ENCODE results near the gene GPR39. TPM values are rescaled to one million over a fixed set of nuclear protein-coding genes. Genes with fewer than 3 reads are reported as not detected.

The GPR39 gene
- total RNA-seq, 1 experiment from 2014 or later: 9.0 TPM

GRCh38 chr2:132656266-132656975, 239.8 kb downstream of the GPR39 start:
- DNase-seq (ENCODE audit: low read depth, low spot score) (no peak), ATAC-seq (no peak)
- no peaks in the 10 kb centered on the region; the same call in 1 of the 2 replicates for H3K27me3 ChIP-seq (ENCODE audit: control insufficient read depth, insufficient read depth, low read length)
- BruUV-seq (replicated peaks): no TSS peak
- TF ChIP-seq CTCF (IDR thresholded peaks at IDR 0.05): no peak
- no peak for TF ChIP-seq SIN3A (IDR thresholded peaks at IDR 0.05; ENCODE audit: borderline replicate concordance, insufficient read depth, low read depth, low read length)
- TF ChIP-seq, protein P1, sequence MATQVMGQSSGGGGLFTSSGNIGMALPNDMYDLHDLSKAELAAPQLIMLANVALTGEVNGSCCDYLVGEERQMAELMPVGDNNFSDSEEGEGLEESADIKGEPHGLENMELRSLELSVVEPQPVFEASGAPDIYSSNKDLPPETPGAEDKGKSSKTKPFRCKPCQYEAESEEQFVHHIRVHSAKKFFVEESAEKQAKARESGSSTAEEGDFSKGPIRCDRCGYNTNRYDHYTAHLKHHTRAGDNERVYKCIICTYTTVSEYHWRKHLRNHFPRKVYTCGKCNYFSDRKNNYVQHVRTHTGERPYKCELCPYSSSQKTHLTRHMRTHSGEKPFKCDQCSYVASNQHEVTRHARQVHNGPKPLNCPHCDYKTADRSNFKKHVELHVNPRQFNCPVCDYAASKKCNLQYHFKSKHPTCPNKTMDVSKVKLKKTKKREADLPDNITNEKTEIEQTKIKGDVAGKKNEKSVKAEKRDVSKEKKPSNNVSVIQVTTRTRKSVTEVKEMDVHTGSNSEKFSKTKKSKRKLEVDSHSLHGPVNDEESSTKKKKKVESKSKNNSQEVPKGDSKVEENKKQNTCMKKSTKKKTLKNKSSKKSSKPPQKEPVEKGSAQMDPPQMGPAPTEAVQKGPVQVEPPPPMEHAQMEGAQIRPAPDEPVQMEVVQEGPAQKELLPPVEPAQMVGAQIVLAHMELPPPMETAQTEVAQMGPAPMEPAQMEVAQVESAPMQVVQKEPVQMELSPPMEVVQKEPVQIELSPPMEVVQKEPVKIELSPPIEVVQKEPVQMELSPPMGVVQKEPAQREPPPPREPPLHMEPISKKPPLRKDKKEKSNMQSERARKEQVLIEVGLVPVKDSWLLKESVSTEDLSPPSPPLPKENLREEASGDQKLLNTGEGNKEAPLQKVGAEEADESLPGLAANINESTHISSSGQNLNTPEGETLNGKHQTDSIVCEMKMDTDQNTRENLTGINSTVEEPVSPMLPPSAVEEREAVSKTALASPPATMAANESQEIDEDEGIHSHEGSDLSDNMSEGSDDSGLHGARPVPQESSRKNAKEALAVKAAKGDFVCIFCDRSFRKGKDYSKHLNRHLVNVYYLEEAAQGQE (IDR thresholded peaks at IDR 0.05; ENCODE audit: insufficient read depth in 1 of 2, low read depth in 2 of 2, low read length in 1 of 2): no peak
- TF ChIP-seq TCF7L2 (IDR thresholded peaks at IDR 0.05; ENCODE audit: low read depth, low read length): no peak
- TF ChIP-seq POLR2AphosphoS5 (IDR thresholded peaks at IDR 0.05; ENCODE audit: low read depth, low read length): no peak
- H3K4me3 ChIP-seq (ENCODE audit: low read depth in 2 of 2, low read length in 2 of 2): no peak overlapping the region
- in situ Hi-C loops (cut with HindIII; ENCODE audit: low pct_unique_long_range_greater_than_20kb, low sequenced_read_pairs) (no loop called here), intact Hi-C loops (cut with micrococcal nuclease; ENCODE audit: unreplicated experiment) (no loop called here)
- no peaks in the 10 kb centered on the region for H3K36me3 ChIP-seq (ENCODE audit: control insufficient read depth, insufficient read depth, low read length)
- H3K9me3 ChIP-seq (ENCODE audit: control insufficient read depth, insufficient read depth, low read depth, low read length): no peaks in the 10 kb centered on the region
- ChIA-PET CTCF (no interaction called here), POLR2A (no interaction called here)
- no peaks in the 10 kb centered on the region for H3K4me1 ChIP-seq (ENCODE audit: control insufficient read depth, insufficient read depth, low read length)
- H3K27ac ChIP-seq (ENCODE audit: low read length): no peak overlapping the region

- POLR2A ChIA-PET: no interaction called here
Observed at GRCh38 chr2:132659331-132659730, 242.7 kb downstream of the GPR39 start.

More at GRCh38 chr2:132659331-132659730, 242.7 kb downstream of the GPR39 start:
- Histone ChIP-seq H3K27me3 (ENCODE audit: control insufficient read depth, insufficient read depth, low read length) (peaks cover 3% of the 10 kb centered on the region; the same call in 1 of the 2 replicates), H3K27ac (ENCODE audit: low read length) (no peak overlapping the region), H3K4me3 (ENCODE audit: low read depth in 2 of 2, low read length in 2 of 2) (no peak overlapping the region), H3K36me3 (ENCODE audit: control insufficient read depth, insufficient read depth, low read length) (no peaks in the 10 kb centered on the region), H3K9me3 (ENCODE audit: control insufficient read depth, insufficient read depth, low read depth, low read length) (no peaks in the 10 kb centered on the region), H3K4me1 (ENCODE audit: control insufficient read depth, insufficient read depth, low read length) (no peaks in the 10 kb centered on the region)
- TF ChIP-seq CTCF (IDR thresholded peaks at IDR 0.05) (no peak), TCF7L2 (IDR thresholded peaks at IDR 0.05; ENCODE audit: low read depth, low read length) (no peak), SIN3A (IDR thresholded peaks at IDR 0.05; ENCODE audit: borderline replicate concordance, insufficient read depth, low read depth, low read length) (no peak), POLR2AphosphoS5 (IDR thresholded peaks at IDR 0.05; ENCODE audit: low read depth, low read length) (no peak)
- TF ChIP-seq, protein P1 (IDR thresholded peaks at IDR 0.05; ENCODE audit: insufficient read depth in 1 of 2, low read depth in 2 of 2, low read length in 1 of 2): no peak
- DNase-seq (ENCODE audit: low read depth, low spot score) (no peak), ATAC-seq (no peak)
- in situ Hi-C loops (cut with HindIII; ENCODE audit: low pct_unique_long_range_greater_than_20kb, low sequenced_read_pairs) (no loop called here), intact Hi-C loops (cut with micrococcal nuclease; ENCODE audit: unreplicated experiment) (no loop called here)
- BruUV-seq (replicated peaks): no TSS peak
- CTCF ChIA-PET: no interaction called here

Measured in Panc1 (cell line).